Measurements from ENCODE around the gene ARFGAP2.
"Not testable (repeated sequence)": the region's sequence is repeated elsewhere in the genome, so short reads cannot be mapped to it uniquely, and the experiment has no call there.

Gene ARFGAP2

DNA sequence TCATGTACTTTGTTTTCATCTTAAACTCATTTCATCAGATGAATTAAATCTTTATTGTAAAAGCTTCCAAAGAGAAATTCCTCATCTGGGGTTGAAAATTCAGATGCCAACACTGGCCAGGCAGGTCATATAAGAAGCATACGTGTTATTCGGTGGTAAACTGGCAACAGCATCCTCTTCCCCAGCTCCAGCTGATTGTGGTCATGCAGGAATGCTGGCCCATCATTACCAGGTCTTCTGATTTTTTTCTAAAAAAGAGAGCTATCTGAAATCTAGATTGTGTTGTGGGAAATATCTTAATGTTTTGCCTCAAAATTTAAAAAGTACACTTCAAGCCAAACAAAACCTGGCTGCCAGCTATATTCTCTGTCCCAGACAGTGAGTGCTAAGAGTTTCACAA, 53.6 kb downstream of the ARFGAP2 start:
- no peak for TF ChIP-seq ZNF8 (CRISPR knock-in tag; IDR thresholded peaks at IDR 0.05)
- ATAC-seq = peak; percentile 53

DNA sequence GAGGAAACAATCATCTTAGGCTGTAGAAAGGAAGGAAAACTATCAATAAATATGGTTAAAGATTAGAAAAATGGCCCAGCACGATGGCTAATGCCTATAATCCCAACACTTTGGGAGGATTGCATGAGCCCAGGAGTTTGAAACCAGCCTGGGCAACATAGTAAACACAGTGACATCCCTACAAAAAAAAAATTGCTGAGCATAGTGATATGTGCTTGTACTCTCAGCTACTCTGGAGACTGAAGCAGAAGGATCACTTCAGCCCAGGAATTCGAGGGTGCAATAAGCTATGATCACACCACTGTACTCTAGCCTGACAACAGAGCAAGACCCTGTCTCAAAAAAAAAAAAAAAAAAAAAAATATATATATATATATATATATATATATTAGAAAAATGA, 54.9 kb downstream of the ARFGAP2 start:
- ATAC-seq = no peak

DNA sequence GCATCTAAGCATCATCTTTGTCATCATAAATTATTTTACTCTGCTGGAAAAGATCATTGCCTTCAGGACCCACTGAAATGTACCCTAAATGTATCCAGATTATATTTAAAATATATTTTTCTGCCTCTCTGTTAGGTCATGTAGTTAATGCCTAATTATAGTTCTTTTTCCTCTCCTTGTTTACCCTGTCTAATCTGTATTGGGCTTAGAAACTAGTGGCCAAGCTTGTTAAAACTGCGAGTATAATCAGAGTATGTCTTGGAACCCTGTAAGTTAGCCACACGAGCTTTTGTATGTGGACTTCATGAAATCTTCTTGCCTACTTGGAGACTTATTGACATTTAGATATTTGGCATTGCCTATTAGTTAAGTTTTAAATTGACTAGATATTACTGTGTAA, 55.6 kb downstream of the ARFGAP2 start:
- ATAC-seq = no peak
- TF ChIP-seq BACH2 (CRISPR knock-in tag; IDR thresholded peaks at IDR 0.05; ENCODE audit: borderline replicate concordance) = no peak
- TF ChIP-seq CSDC2 (CRISPR knock-in tag; IDR thresholded peaks at IDR 0.05) = no peak
- no peak for TF ChIP-seq RARB (CRISPR knock-in tag; IDR thresholded peaks at IDR 0.05)
- TF ChIP-seq ZC3H10 (CRISPR knock-in tag; IDR thresholded peaks at IDR 0.05) = no peak
- no peak for TF ChIP-seq GLIS3 (CRISPR knock-in tag; IDR thresholded peaks at IDR 0.05)
- TF ChIP-seq OSR1 (CRISPR knock-in tag; IDR thresholded peaks at IDR 0.05) = no peak
- TF ChIP-seq ZFP30 (CRISPR knock-in tag; IDR thresholded peaks at IDR 0.05) = no peak
- no peak for TF ChIP-seq ISL1 (CRISPR knock-in tag; IDR thresholded peaks at IDR 0.05)

More for the DNA sequence above, 54.9 kb downstream of the ARFGAP2 start:
- TF ChIP-seq PPARA (CRISPR knock-in tag; IDR thresholded peaks at IDR 0.05; ENCODE audit: borderline replicate concordance) (no peak), ISL1 (CRISPR knock-in tag; IDR thresholded peaks at IDR 0.05) (no peak)
- TF ChIP-seq, protein P1, sequence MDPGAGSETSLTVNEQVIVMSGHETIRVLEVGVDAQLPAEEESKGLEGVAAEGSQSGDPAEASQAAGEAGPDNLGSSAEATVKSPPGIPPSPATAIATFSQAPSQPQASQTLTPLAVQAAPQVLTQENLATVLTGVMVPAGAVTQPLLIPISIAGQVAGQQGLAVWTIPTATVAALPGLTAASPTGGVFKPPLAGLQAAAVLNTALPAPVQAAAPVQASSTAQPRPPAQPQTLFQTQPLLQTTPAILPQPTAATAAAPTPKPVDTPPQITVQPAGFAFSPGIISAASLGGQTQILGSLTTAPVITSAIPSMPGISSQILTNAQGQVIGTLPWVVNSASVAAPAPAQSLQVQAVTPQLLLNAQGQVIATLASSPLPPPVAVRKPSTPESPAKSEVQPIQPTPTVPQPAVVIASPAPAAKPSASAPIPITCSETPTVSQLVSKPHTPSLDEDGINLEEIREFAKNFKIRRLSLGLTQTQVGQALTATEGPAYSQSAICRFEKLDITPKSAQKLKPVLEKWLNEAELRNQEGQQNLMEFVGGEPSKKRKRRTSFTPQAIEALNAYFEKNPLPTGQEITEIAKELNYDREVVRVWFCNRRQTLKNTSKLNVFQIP (CRISPR knock-in tag; IDR thresholded peaks at IDR 0.05; ENCODE audit: borderline replicate concordance, low read depth) = no peak

DNA sequence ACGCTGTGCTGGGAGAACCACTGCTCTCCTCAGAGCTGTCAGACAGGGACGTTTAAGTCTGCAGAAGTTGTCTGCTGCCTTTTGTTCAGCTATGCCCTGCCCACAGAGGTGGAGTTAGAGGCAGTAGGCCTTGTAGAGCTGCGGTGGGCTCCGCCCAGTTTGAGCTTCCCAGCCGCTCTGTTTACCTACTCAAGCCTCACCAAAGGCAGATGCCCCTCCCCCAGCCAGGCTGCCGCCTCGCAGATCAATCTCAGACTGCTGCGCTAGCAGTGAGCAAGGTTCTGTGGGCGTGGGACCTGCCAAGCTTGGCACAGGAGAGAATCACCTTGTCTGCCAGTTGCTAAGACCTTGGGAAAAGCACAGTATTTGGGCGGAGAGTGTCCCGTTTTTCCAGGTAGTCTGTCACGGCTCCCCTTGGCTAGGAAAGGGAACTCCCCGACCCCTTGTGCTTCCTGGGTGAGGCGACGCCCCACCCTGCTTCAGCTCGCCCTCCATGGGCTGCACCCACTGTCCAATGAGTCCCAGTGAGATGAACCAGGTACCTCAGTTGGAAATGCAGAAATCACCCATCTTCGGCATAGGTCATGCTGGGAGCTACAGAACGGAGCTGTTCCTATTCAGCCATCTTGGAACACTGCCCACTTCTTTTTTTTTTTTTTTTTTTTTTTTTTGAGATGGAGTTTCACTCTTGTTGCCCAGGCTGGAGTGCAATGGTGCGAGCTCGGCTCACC, 57.6 kb downstream of the ARFGAP2 start:
- not testable (repeated sequence) for ATAC-seq

All from SK-N-SH treated with all-trans-retinoic acid at 6 μM for 48 hours (cell line).